Endothelial cell of umbilical vein (primary cell): ENCODE data around the gene ZNF879.

Experiments
- CTCF ChIP-seq, 2 donors: IDR thresholded peaks; 1 replicate in 1 of 2; 2 replicates in 1 of 2; pipeline ENCODE4 v1.5.1; 2011; ENCODE audit warnings: low read length in 2 of 2, mild to moderate bottlenecking in 2 of 2, moderate library complexity in 2 of 2, control low read depth in 1 of 2, inconsistent platforms in 1 of 2, low read depth in 1 of 2; ENCODE audit not compliant: insufficient read depth in 1 of 2; ENCODE audit errors: extremely low read depth in 1 of 2
- EZH2 ChIP-seq: IDR thresholded peaks from 2 replicates; pipeline ENCODE4 v1.6.1; 2012; ENCODE audit warnings: borderline replicate concordance, low read depth, mild to moderate bottlenecking, moderate library complexity, low read length, inconsistent platforms; ENCODE audit not compliant: severe bottlenecking
- FOS ChIP-seq: IDR thresholded peaks from 2 replicates; pipeline ENCODE4 v1.6.1; 2011; ENCODE audit warnings: mild to moderate bottlenecking, low read length, moderate library complexity, borderline replicate concordance; ENCODE audit not compliant: insufficient read depth
- POLR2A ChIP-seq: IDR thresholded peaks from 2 replicates; pipeline ENCODE4 v1.6.1; 2012; ENCODE audit warnings: low read depth, mild to moderate bottlenecking, control low read depth, low read length
- POLR2AphosphoS5 ChIP-seq: IDR thresholded peaks from 2 replicates; pipeline ENCODE4 v1.6.1; 2012; ENCODE audit warnings: low read depth, mild to moderate bottlenecking, control low read depth, low read length, moderate library complexity; ENCODE audit not compliant: insufficient read depth

- TF ChIP-seq CTCF (IDR thresholded peaks at IDR 0.05; ENCODE audit: extremely low read depth in 1 of 2, insufficient read depth in 1 of 2, low read depth in 1 of 2, low read length in 2 of 2) (no peak), FOS (peak; percentile 8), POLR2A (peak; percentile 44), POLR2AphosphoS5 (peak; percentile 41), EZH2 (no peak)
These were observed 36.8 kb downstream of the ZNF879 start, which contains the start of gene ZNF354C for GRCh38 chr5:179060116-179061008.
